HEK293T (cell line): ENCODE data around the gene SLC4A2.

Experiments used
- ARNT ChIP-seq: fragments of 450-650 bp; IDR thresholded peaks from 2 replicates; pipeline ENCODE4 v1.6.1; 2017; ENCODE audit warnings: mild to moderate bottlenecking
- BHLHE40 ChIP-seq: fragments of 450-650 bp; IDR thresholded peaks from 2 replicates; pipeline ENCODE4 v1.6.1; 2016; ENCODE audit warnings: mild to moderate bottlenecking, moderate library complexity, borderline replicate concordance
- ELF4 ChIP-seq: fragments of 450-650 bp; IDR thresholded peaks from 2 replicates; pipeline ENCODE4 v1.6.1; 2017; ENCODE audit warnings: antibody characterized with exemption
- FOXM1 ChIP-seq: fragments of 450-650 bp; IDR thresholded peaks from 2 replicates; pipeline ENCODE4 v1.6.1; 2017; ENCODE audit warnings: mild to moderate bottlenecking, borderline replicate concordance
- LEF1 ChIP-seq: fragments of 450-650 bp; IDR thresholded peaks from 2 replicates; pipeline ENCODE4 v1.6.1; 2017; ENCODE audit warnings: mild to moderate bottlenecking, borderline replicate concordance
- NFRKB ChIP-seq: fragments of 450-650 bp; IDR thresholded peaks from 2 replicates; pipeline ENCODE4 v1.6.1; 2016; ENCODE audit warnings: mild to moderate bottlenecking, moderate library complexity
- PKNOX1 ChIP-seq: fragments of 450-650 bp; IDR thresholded peaks from 2 replicates; pipeline ENCODE4 v1.6.1; 2016
- SP1 ChIP-seq: fragments of 450-650 bp; IDR thresholded peaks from 2 replicates; pipeline ENCODE4 v1.6.1; 2017
- SUZ12 ChIP-seq: fragments of 450-650 bp; IDR thresholded peaks from 2 replicates; pipeline ENCODE4 v1.6.1; 2016; ENCODE audit warnings: mild to moderate bottlenecking
- ZNF384 ChIP-seq: fragments of 450-650 bp; IDR thresholded peaks from 2 replicates; pipeline ENCODE4 v1.6.1; 2016

- TF ChIP-seq ELF4 (no peak), SP1 (no peak), NFRKB (no peak), FOXM1 (no peak), ARNT (no peak), PKNOX1 (no peak), LEF1 (no peak), BHLHE40 (no peak), ZNF384 (no peak), SUZ12 (no peak)
Measured at GRCh38 chr7:151104411-151105235, 45.2 kb downstream of the SLC4A2 start.
